Fibroblast of lung (primary cell): ENCODE data around the gene ANKRD31. TPM values are rescaled to one million over a fixed set of nuclear protein-coding genes. Genes with fewer than 3 reads are reported as not detected.

Source experiments
- DNase-seq, 2 donors: peaks; one replicate each; pipeline versions ENCODE4 v3.0.0 to v3.0.0-alpha.2; 2010; ENCODE audit warnings: low read depth in 2 of 2
- H2AFZ ChIP-seq: 2 replicates; pipeline ENCODE4 v1.5.1; 2012; ENCODE audit warnings: low read length, control low read depth, inconsistent platforms
- H3K27ac ChIP-seq: 2 replicates; pipeline ENCODE4 v1.5.1; 2011; ENCODE audit warnings: low read length, control low read depth; ENCODE audit not compliant: insufficient read depth
- H3K27me3 ChIP-seq: 2 replicates; pipeline ENCODE4 v1.5.1; 2011; ENCODE audit warnings: mild to moderate bottlenecking, low read length; ENCODE audit not compliant: control insufficient read depth, insufficient read depth
- H3K36me3 ChIP-seq: 2 replicates; pipeline ENCODE4 v1.5.1; 2011; ENCODE audit warnings: low read length; ENCODE audit not compliant: control insufficient read depth, insufficient read depth
- H3K4me1 ChIP-seq: 2 replicates; pipeline ENCODE4 v1.5.1; 2011; ENCODE audit warnings: low read length; ENCODE audit not compliant: control insufficient read depth, insufficient read depth; ENCODE audit errors: extremely low read depth
- H3K4me2 ChIP-seq: 2 replicates; pipeline ENCODE4 v1.5.1; 2011; ENCODE audit warnings: low read length, control low read depth; ENCODE audit not compliant: insufficient read depth; ENCODE audit errors: extremely low read depth
- H3K4me3 ChIP-seq, 4 experiments: fragments of 200-600 bp in 1 of 4; sonication (generic) in 1 of 4; replicated peaks in 1 of 4; 2 replicates each; pipeline ENCODE4 v1.5.1; 2011 to 2016; ENCODE audit warnings: low read length in 4 of 4, low read depth in 3 of 4, mild to moderate bottlenecking in 3 of 4, control low read depth in 2 of 4, inconsistent platforms in 1 of 4, mixed read lengths in 1 of 4; ENCODE audit not compliant: insufficient read depth in 1 of 4; ENCODE audit errors: control extremely low read depth in 1 of 4
- H3K79me2 ChIP-seq: 2 replicates; pipeline ENCODE4 v1.5.1; 2012; ENCODE audit warnings: mild to moderate bottlenecking, low read length, inconsistent platforms; ENCODE audit not compliant: control insufficient read depth, insufficient read depth
- H3K9ac ChIP-seq: 2 replicates; pipeline ENCODE4 v1.5.1; 2011; ENCODE audit warnings: mild to moderate bottlenecking, low read length, control low read depth; ENCODE audit not compliant: insufficient read depth
- H3K9me3 ChIP-seq: 2 replicates; pipeline ENCODE4 v1.5.1; 2012; ENCODE audit warnings: low read depth, low read length; ENCODE audit not compliant: control insufficient read depth, insufficient read depth
- H4K20me1 ChIP-seq: 2 replicates; pipeline ENCODE4 v1.5.1; 2011; ENCODE audit warnings: low read length; ENCODE audit not compliant: control insufficient read depth, insufficient read depth; ENCODE audit errors: extremely low read depth
- EZH2 ChIP-seq: IDR thresholded peaks from 2 replicates; pipeline ENCODE4 v1.5.1; 2012; ENCODE audit warnings: low read length, control low read depth, mild to moderate bottlenecking; ENCODE audit errors: missing control alignments
- polyA plus RNA-seq, 2 donors: library from polyadenylated mRNA; depleted of rRNA in 1 of 2; stranded (reverse) in 1 of 2; unstranded in 1 of 2; fragments of >200 nt; gene quantifications; 2 replicates each; pipeline ENCODE4 v1.2.1, GENCODE V29; 2011 to 2012; ENCODE audit warnings: missing spikeins in 1 of 2
- total RNA-seq: library from RNA; depleted of rRNA; stranded (reverse); fragments of >200 nt; gene quantifications from 2 replicates; pipeline ENCODE4 v1.2.1, GENCODE V29; 2014
- TF ChIP-seq, protein P1 (sequence below), 2 donors: IDR thresholded peaks in 1 of 2; conservative IDR thresholded peaks in 1 of 2; 1 replicate in 1 of 2; 2 replicates in 1 of 2; pipeline ENCODE4 v1.5.1; 2011 to 2012; ENCODE audit warnings: low read length in 2 of 2, control low read depth in 1 of 2, inconsistent platforms in 1 of 2, low read depth in 1 of 2, mild to moderate bottlenecking in 1 of 2

Gene ANKRD31
- total and polyA plus RNA-seq, 2 donors (not counting 1 experiment from before 2014, with no cell fraction given): 0.05 to 0.33 TPM

DNA sequence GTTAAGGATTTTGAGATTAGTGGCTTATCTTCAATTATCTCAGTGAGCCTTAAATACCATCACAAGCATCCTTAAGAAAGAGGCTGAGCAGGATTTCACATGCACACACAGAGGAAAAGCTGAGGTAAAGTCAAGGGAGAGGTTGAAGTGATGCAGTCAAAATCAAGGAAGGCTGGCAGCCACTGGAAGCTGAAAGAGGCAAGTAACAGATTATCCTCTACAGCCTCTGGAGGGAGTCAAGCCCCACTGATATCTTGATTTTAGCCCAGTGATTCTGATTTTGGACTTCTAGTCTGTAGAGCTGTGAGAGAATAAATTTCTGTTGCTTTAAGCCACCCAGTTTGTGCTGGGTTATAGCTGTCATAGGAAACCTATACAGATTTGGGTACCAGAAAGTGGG lies 80.1 kb downstream of the ANKRD31 start:
- H3K9ac ChIP-seq: no peak overlapping the region
- TF ChIP-seq, protein P1, sequence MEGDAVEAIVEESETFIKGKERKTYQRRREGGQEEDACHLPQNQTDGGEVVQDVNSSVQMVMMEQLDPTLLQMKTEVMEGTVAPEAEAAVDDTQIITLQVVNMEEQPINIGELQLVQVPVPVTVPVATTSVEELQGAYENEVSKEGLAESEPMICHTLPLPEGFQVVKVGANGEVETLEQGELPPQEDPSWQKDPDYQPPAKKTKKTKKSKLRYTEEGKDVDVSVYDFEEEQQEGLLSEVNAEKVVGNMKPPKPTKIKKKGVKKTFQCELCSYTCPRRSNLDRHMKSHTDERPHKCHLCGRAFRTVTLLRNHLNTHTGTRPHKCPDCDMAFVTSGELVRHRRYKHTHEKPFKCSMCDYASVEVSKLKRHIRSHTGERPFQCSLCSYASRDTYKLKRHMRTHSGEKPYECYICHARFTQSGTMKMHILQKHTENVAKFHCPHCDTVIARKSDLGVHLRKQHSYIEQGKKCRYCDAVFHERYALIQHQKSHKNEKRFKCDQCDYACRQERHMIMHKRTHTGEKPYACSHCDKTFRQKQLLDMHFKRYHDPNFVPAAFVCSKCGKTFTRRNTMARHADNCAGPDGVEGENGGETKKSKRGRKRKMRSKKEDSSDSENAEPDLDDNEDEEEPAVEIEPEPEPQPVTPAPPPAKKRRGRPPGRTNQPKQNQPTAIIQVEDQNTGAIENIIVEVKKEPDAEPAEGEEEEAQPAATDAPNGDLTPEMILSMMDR (conservative IDR thresholded peaks at IDR 0.05 in 1 of 2, IDR thresholded peaks at IDR 0.05 in 1 of 2; ENCODE audit: low read depth in 1 of 2, low read length in 2 of 2): peak; percentile 1 to 14
- TF ChIP-seq EZH2: no peak
- no peak for DNase-seq
- no peaks in the 10 kb centered on the region for H3K27me3 ChIP-seq
- no peak overlapping the region for H3K27ac ChIP-seq
- no peak overlapping the region for H2AFZ ChIP-seq
- no peaks in the 10 kb centered on the region for H3K4me1 ChIP-seq
- no peaks in the 10 kb centered on the region for H3K36me3 ChIP-seq
- no peaks in the 10 kb centered on the region for H3K9me3 ChIP-seq
- H3K4me3 ChIP-seq: no peak overlapping the region
- H3K79me2 ChIP-seq: no peaks in the 10 kb centered on the region
- no peaks in the 10 kb centered on the region for H4K20me1 ChIP-seq
- no peak overlapping the region for H3K4me2 ChIP-seq

DNA sequence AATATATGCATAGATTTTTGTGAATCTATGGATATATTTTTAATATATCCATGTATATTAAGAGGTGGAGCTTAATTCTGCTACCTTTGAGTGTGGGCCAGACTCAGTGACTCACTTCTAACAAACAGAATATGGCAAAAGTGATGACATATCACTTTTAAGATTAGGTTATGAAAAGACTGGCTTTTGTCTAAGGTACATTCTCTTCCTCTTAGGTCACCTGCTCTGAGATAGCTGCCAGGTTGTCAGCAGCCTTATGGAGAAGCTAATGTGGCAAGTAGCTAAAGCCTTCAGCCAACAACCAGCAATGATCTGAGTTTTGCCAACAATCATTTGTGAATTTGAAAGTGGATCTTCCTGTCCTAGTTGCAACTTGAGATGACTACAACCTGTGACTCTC lies 83.8 kb downstream of the ANKRD31 start:
- no peak overlapping the region for H3K27ac ChIP-seq
- H3K4me2 ChIP-seq: no peak overlapping the region
- H3K4me1 ChIP-seq: no peaks in the 10 kb centered on the region
- H3K36me3 ChIP-seq: no peaks in the 10 kb centered on the region
- H3K9ac ChIP-seq: no peak overlapping the region
- no peaks in the 10 kb centered on the region for H3K9me3 ChIP-seq
- DNase-seq: no peak
- H4K20me1 ChIP-seq: no peaks in the 10 kb centered on the region
- TF ChIP-seq EZH2: no peak
- TF ChIP-seq, protein P1 (conservative IDR thresholded peaks at IDR 0.05 in 1 of 2, IDR thresholded peaks at IDR 0.05 in 1 of 2; ENCODE audit: low read depth in 1 of 2, low read length in 2 of 2): no peak
- H3K4me3 ChIP-seq: no peak overlapping the region
- H2AFZ ChIP-seq: no peak overlapping the region
- H3K27me3 ChIP-seq: no peaks in the 10 kb centered on the region
- no peaks in the 10 kb centered on the region for H3K79me2 ChIP-seq

DNA sequence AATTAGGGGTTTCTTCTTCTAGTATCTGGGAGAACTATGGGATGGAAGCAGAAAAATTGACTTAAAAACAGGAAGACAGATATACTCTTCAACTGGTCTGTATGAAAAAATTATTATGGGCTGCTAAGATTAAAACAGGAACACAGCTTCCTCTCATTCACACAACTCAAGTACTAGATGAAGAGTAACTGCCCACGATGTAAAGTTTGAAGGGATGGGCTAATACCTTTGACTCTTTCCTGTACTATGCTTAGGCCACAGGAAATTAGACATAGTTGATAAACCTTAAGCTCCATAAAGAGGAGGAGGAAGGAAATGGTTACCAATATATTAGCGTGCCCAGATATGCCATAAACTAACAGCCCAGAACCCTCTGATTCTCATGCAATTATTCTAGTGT lies 88.6 kb downstream of the ANKRD31 start:
- no peak overlapping the region for H3K27ac ChIP-seq
- no peak for DNase-seq
- H4K20me1 ChIP-seq: no peaks in the 10 kb centered on the region
- no peak overlapping the region for H2AFZ ChIP-seq
- no peaks in the 10 kb centered on the region for H3K4me1 ChIP-seq
- H3K4me3 ChIP-seq: no peak overlapping the region
- no peak overlapping the region for H3K9ac ChIP-seq
- no peaks in the 10 kb centered on the region for H3K9me3 ChIP-seq
- no peaks in the 10 kb centered on the region for H3K79me2 ChIP-seq
- no peaks in the 10 kb centered on the region for H3K27me3 ChIP-seq
- H3K4me2 ChIP-seq: no peak overlapping the region
- TF ChIP-seq, protein P1 (conservative IDR thresholded peaks at IDR 0.05 in 1 of 2, IDR thresholded peaks at IDR 0.05 in 1 of 2; ENCODE audit: low read depth in 1 of 2, low read length in 2 of 2): no peak
- no peak for TF ChIP-seq EZH2
- H3K36me3 ChIP-seq: no peaks in the 10 kb centered on the region
